HEK293 (cell line): ENCODE data around the gene ENTREP3.

Experiments
- BCL11A ChIP-seq: fragments of 450-650 bp; formaldehyde crosslinking; IDR thresholded peaks from 2 replicates; pipeline ENCODE4 v1.5.1; 2016; ENCODE audit warnings: low read depth, missing biosample characterization, missing genetic modification characterization
- GLI2 ChIP-seq: fragments of 450-650 bp; formaldehyde crosslinking; IDR thresholded peaks from 2 replicates; pipeline ENCODE4; 2017; ENCODE audit warnings: missing biosample characterization, missing genetic modification characterization, low read depth, borderline replicate concordance
- HOXA7 ChIP-seq: sonication (generic); formaldehyde crosslinking; IDR thresholded peaks from 2 replicates; pipeline ENCODE4 v1.8.1; 2022; ENCODE audit warnings: missing genetic modification reagents, borderline replicate concordance
- KLF10 ChIP-seq: fragments of 450-650 bp; IDR thresholded peaks from 2 replicates; pipeline ENCODE4 v1.5.1; 2018; ENCODE audit warnings: missing biosample characterization, mild to moderate bottlenecking, missing genetic modification characterization
- SP3 ChIP-seq: fragments of 450-650 bp; formaldehyde crosslinking; IDR thresholded peaks from 2 replicates; pipeline ENCODE4 v1.5.1; 2016; ENCODE audit warnings: missing biosample characterization, missing genetic modification characterization
- WT1 ChIP-seq: fragments of 450-650 bp; formaldehyde crosslinking; IDR thresholded peaks from 2 replicates; pipeline ENCODE4 v1.5.1; 2016; ENCODE audit warnings: missing biosample characterization, missing genetic modification characterization
- ZBTB8A ChIP-seq: fragments of 450-650 bp; formaldehyde crosslinking; IDR thresholded peaks from 2 replicates; pipeline ENCODE4 v1.5.1; 2016; ENCODE audit warnings: missing biosample characterization, missing genetic modification characterization
- ZFP3 ChIP-seq: fragments of 450-650 bp; formaldehyde crosslinking; IDR thresholded peaks from 2 replicates; pipeline ENCODE4 v1.5.1; 2016; ENCODE audit warnings: low read depth, missing biosample characterization, missing genetic modification characterization
- ZNF24 ChIP-seq: fragments of 450-650 bp; formaldehyde crosslinking; IDR thresholded peaks from 2 replicates; pipeline ENCODE4 v1.5.1; 2016; ENCODE audit warnings: missing biosample characterization, missing genetic modification characterization
- ZNF366 ChIP-seq: fragments of 450-650 bp; formaldehyde crosslinking; conservative IDR thresholded peaks from 2 replicates; pipeline ENCODE4 v1.5.1; 2016; ENCODE audit warnings: missing biosample characterization, missing genetic modification characterization
- ZNF544 ChIP-seq: fragments of 450-650 bp; formaldehyde crosslinking; IDR thresholded peaks from 2 replicates; pipeline ENCODE4 v1.5.0; 2017; ENCODE audit warnings: missing biosample characterization, missing genetic modification characterization
- ZNF624 ChIP-seq: fragments of 450-650 bp; formaldehyde crosslinking; IDR thresholded peaks from 2 replicates; pipeline ENCODE4 v1.5.1; 2017; ENCODE audit warnings: missing biosample characterization, missing genetic modification characterization
- ZNF664 ChIP-seq: fragments of 450-650 bp; formaldehyde crosslinking; IDR thresholded peaks from 2 replicates; pipeline ENCODE4 v1.5.1; 2016; ENCODE audit warnings: missing biosample characterization, missing genetic modification characterization
- ZNF791 ChIP-seq: fragments of 450-650 bp; formaldehyde crosslinking; IDR thresholded peaks from 2 replicates; pipeline ENCODE4 v1.5.1; 2016; ENCODE audit warnings: missing biosample characterization, missing genetic modification characterization
- ZNF837 ChIP-seq: fragments of 450-650 bp; formaldehyde crosslinking; IDR thresholded peaks from 2 replicates; pipeline ENCODE4 v1.5.1; 2016; ENCODE audit warnings: missing biosample characterization, missing genetic modification characterization
- ZSCAN30 ChIP-seq: fragments of 450-650 bp; IDR thresholded peaks from 2 replicates; pipeline ENCODE4 v1.5.1; 2018; ENCODE audit warnings: missing biosample characterization, mild to moderate bottlenecking, missing genetic modification characterization, moderate library complexity
- TF ChIP-seq, protein P1 (sequence below): fragments of 450-650 bp; formaldehyde crosslinking; IDR thresholded peaks from 2 replicates; pipeline ENCODE4 v1.5.1; 2016; ENCODE audit warnings: missing biosample characterization, missing genetic modification characterization
- TF ChIP-seq, protein P2 (sequence below): fragments of 450-650 bp; formaldehyde crosslinking; IDR thresholded peaks from 2 replicates; pipeline ENCODE4 v1.5.1; 2016; ENCODE audit warnings: missing biosample characterization, missing genetic modification characterization
- TF ChIP-seq, protein P3 (sequence below): fragments of 450-650 bp; formaldehyde crosslinking; conservative IDR thresholded peaks from 2 replicates; pipeline ENCODE4 v1.5.1; 2016; ENCODE audit warnings: low read depth, missing biosample characterization, missing genetic modification characterization
- TF ChIP-seq, protein P4 (sequence below): fragments of 450-650 bp; formaldehyde crosslinking; IDR thresholded peaks from 2 replicates; pipeline ENCODE4 v1.5.1; 2016; ENCODE audit warnings: missing biosample characterization, missing genetic modification characterization
- TF ChIP-seq, protein P5 (sequence below): fragments of 450-650 bp; formaldehyde crosslinking; IDR thresholded peaks from 2 replicates; pipeline ENCODE4 v1.5.0; 2017; ENCODE audit warnings: missing biosample characterization, missing genetic modification characterization, borderline replicate concordance
- TF ChIP-seq, protein P6 (sequence below): fragments of 450-650 bp; formaldehyde crosslinking; IDR thresholded peaks from 2 replicates; pipeline ENCODE4 v1.5.1; 2016; ENCODE audit warnings: missing biosample characterization, missing genetic modification characterization, low read depth

Gene ENTREP3

DNA sequence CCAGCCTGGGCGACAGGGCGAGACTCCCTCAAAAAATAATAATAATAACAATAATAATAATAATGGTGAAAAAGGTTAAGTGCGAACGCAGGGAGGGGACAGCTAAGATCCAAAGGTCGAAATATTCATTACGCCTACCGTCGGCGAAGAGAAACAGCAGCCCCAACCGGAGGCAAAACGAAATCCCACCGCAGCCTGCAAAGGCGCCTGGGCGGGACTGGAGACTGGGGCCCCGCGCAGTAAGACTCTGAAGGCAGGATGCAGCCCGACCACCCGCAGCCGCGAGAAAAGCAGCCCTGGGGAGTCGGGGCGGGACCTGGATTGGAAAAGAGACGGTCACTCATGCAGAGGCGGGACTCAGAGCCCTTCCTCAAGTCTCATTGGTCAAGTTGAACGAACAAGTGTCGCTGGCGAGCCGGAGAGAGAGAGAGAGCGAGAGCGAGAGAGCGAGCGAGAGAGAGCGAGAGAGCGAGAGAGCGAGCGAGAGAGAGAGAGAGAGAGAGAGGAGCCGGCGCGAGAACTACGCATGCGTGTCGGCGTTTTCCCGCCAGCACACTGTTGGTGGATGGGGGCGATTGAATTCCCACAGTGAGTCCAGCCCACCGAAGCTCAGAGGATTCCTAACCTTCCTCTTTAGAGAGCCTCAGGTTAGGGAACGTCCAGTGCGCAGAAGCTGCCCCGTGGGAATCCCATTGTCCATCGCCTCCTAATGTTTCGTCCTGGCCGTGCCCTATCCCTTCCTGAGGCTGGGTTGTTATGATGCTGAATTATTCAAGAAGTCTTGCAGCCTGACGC is 10.7 kb downstream of the ENTREP3 start (continued):
- peak; percentile 66; the same call in 1 of the 2 replicates for TF ChIP-seq ZFP3 (tag by site-specific recombination)
- TF ChIP-seq, protein P1, sequence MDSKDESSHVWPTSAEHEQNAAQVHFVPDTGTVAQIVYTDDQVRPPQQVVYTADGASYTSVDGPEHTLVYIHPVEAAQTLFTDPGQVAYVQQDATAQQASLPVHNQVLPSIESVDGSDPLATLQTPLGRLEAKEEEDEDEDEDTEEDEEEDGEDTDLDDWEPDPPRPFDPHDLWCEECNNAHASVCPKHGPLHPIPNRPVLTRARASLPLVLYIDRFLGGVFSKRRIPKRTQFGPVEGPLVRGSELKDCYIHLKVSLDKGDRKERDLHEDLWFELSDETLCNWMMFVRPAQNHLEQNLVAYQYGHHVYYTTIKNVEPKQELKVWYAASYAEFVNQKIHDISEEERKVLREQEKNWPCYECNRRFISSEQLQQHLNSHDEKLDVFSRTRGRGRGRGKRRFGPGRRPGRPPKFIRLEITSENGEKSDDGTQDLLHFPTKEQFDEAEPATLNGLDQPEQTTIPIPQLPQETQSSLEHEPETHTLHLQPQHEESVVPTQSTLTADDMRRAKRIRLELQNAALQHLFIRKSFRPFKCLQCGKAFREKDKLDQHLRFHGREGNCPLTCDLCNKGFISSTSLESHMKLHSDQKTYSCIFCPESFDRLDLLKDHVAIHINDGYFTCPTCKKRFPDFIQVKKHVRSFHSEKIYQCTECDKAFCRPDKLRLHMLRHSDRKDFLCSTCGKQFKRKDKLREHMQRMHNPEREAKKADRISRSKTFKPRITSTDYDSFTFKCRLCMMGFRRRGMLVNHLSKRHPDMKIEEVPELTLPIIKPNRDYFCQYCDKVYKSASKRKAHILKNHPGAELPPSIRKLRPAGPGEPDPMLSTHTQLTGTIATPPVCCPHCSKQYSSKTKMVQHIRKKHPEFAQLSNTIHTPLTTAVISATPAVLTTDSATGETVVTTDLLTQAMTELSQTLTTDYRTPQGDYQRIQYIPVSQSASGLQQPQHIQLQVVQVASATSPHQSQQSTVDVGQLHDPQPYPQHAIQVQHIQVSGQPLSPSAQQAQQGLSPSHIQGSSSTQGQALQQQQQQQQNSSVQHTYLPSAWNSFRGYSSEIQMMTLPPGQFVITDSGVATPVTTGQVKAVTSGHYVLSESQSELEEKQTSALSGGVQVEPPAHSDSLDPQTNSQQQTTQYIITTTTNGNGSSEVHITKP (tag by site-specific recombination) = peak; percentile 94
- peak; percentile 85; the same call in 1 of the 2 replicates for TF ChIP-seq ZNF791
- TF ChIP-seq, protein P2, sequence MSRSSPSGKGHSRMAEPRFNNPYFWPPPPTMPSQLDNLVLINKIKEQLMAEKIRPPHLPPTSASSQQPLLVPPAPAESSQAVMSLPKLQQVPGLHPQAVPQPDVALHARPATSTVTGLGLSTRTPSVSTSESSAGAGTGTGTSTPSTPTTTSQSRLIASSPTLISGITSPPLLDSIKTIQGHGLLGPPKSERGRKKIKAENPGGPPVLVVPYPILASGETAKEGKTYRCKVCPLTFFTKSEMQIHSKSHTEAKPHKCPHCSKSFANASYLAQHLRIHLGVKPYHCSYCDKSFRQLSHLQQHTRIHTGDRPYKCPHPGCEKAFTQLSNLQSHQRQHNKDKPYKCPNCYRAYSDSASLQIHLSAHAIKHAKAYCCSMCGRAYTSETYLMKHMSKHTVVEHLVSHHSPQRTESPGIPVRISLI (tag by site-specific recombination) = 0 out of 2 replicates have a peak, but pooled peaks have one; percentile 38
- TF ChIP-seq GLI2 = no peak; the same call in 1 of the 2 replicates
- peak; percentile 100 for TF ChIP-seq BCL11A
- TF ChIP-seq, protein P3, sequence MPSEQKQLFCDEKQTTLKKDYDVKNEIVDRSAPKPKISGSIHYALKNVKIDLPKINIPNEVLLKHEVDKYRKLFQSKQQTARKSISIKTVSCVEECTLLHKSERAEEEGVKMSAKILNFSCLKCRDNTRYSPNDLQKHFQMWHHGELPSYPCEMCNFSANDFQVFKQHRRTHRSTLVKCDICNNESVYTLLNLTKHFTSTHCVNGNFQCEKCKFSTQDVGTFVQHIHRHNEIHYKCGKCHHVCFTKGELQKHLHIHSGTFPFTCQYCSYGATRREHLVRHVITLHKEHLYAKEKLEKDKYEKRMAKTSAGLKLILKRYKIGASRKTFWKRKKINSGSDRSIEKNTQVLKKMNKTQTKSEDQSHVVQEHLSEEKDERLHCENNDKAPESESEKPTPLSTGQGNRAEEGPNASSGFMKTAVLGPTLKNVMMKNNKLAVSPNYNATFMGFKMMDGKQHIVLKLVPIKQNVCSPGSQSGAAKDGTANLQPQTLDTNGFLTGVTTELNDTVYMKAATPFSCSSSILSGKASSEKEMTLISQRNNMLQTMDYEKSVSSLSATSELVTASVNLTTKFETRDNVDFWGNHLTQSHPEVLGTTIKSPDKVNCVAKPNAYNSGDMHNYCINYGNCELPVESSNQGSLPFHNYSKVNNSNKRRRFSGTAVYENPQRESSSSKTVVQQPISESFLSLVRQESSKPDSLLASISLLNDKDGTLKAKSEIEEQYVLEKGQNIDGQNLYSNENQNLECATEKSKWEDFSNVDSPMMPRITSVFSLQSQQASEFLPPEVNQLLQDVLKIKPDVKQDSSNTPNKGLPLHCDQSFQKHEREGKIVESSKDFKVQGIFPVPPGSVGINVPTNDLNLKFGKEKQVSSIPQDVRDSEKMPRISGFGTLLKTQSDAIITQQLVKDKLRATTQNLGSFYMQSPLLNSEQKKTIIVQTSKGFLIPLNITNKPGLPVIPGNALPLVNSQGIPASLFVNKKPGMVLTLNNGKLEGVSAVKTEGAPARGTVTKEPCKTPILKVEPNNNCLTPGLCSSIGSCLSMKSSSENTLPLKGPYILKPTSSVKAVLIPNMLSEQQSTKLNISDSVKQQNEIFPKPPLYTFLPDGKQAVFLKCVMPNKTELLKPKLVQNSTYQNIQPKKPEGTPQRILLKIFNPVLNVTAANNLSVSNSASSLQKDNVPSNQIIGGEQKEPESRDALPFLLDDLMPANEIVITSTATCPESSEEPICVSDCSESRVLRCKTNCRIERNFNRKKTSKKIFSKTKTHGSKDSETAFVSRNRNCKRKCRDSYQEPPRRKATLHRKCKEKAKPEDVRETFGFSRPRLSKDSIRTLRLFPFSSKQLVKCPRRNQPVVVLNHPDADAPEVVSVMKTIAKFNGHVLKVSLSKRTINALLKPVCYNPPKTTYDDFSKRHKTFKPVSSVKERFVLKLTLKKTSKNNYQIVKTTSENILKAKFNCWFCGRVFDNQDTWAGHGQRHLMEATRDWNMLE = peak; percentile 81
- peak; percentile 96 for TF ChIP-seq ZBTB8A (tag by site-specific recombination)
- 0 out of 2 replicates have a peak, but pooled peaks have one; percentile 60 for TF ChIP-seq ZNF837 (tag by site-specific recombination)
- TF ChIP-seq ZNF24 (tag by site-specific recombination) = peak; percentile 100
- TF ChIP-seq, protein P4, sequence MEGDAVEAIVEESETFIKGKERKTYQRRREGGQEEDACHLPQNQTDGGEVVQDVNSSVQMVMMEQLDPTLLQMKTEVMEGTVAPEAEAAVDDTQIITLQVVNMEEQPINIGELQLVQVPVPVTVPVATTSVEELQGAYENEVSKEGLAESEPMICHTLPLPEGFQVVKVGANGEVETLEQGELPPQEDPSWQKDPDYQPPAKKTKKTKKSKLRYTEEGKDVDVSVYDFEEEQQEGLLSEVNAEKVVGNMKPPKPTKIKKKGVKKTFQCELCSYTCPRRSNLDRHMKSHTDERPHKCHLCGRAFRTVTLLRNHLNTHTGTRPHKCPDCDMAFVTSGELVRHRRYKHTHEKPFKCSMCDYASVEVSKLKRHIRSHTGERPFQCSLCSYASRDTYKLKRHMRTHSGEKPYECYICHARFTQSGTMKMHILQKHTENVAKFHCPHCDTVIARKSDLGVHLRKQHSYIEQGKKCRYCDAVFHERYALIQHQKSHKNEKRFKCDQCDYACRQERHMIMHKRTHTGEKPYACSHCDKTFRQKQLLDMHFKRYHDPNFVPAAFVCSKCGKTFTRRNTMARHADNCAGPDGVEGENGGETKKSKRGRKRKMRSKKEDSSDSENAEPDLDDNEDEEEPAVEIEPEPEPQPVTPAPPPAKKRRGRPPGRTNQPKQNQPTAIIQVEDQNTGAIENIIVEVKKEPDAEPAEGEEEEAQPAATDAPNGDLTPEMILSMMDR = peak; percentile 87; the same call in 1 of the 2 replicates
- TF ChIP-seq WT1 (tag by site-specific recombination) = peak; percentile 88
- TF ChIP-seq ZNF366 (tag by site-specific recombination) = peak; percentile 100
- TF ChIP-seq, protein P5, sequence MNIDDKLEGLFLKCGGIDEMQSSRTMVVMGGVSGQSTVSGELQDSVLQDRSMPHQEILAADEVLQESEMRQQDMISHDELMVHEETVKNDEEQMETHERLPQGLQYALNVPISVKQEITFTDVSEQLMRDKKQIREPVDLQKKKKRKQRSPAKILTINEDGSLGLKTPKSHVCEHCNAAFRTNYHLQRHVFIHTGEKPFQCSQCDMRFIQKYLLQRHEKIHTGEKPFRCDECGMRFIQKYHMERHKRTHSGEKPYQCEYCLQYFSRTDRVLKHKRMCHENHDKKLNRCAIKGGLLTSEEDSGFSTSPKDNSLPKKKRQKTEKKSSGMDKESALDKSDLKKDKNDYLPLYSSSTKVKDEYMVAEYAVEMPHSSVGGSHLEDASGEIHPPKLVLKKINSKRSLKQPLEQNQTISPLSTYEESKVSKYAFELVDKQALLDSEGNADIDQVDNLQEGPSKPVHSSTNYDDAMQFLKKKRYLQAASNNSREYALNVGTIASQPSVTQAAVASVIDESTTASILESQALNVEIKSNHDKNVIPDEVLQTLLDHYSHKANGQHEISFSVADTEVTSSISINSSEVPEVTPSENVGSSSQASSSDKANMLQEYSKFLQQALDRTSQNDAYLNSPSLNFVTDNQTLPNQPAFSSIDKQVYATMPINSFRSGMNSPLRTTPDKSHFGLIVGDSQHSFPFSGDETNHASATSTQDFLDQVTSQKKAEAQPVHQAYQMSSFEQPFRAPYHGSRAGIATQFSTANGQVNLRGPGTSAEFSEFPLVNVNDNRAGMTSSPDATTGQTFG (tag by site-specific recombination) = peak; percentile 100
- TF ChIP-seq ZNF664 (tag by site-specific recombination) = peak; percentile 97
- no peak for TF ChIP-seq ZNF544 (tag by site-specific recombination)
- TF ChIP-seq ZNF624 (tag by site-specific recombination) = peak; percentile 90; the same call in 1 of the 2 replicates
- peak; percentile 99 for TF ChIP-seq SP3 (tag by site-specific recombination)
- peak; percentile 86 for TF ChIP-seq KLF10 (tag by site-specific recombination)
- TF ChIP-seq, protein P6, sequence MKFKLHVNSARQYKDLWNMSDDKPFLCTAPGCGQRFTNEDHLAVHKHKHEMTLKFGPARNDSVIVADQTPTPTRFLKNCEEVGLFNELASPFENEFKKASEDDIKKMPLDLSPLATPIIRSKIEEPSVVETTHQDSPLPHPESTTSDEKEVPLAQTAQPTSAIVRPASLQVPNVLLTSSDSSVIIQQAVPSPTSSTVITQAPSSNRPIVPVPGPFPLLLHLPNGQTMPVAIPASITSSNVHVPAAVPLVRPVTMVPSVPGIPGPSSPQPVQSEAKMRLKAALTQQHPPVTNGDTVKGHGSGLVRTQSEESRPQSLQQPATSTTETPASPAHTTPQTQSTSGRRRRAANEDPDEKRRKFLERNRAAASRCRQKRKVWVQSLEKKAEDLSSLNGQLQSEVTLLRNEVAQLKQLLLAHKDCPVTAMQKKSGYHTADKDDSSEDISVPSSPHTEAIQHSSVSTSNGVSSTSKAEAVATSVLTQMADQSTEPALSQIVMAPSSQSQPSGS (tag by site-specific recombination) = peak; percentile 96
- peak; percentile 100 for TF ChIP-seq ZSCAN30 (tag by site-specific recombination)
- TF ChIP-seq HOXA7 = no peak
